Right lobe of liver (tissue), 4 donors: ENCODE results near the gene MAP7D2.

ENCODE experiments used
- POLR2A ChIP-seq: fragments of 450-650 bp; IDR thresholded peaks from one replicate; pipeline ENCODE4 v1.6.1; 2017; ENCODE audit warnings: antibody characterized with exemption, mild to moderate bottlenecking
- TF ChIP-seq, protein P1 (sequence below), 4 donors: fragments of 200-600 bp in 3 of 4; fragments of 450-650 bp in 1 of 4; IDR thresholded peaks; one replicate each; pipeline versions ENCODE4 v1.5.1 to v1.8.0; 2016 to 2022; ENCODE audit warnings: antibody characterized with exemption in 4 of 4, mild to moderate bottlenecking in 2 of 4
- donor health status: DM: no; HTN: no; CAD: no.
- donor health status: DM: no; HTN: no; CAD: no.
- donor health status: DM: no; HTN: yes; CAD: no.

DNA sequence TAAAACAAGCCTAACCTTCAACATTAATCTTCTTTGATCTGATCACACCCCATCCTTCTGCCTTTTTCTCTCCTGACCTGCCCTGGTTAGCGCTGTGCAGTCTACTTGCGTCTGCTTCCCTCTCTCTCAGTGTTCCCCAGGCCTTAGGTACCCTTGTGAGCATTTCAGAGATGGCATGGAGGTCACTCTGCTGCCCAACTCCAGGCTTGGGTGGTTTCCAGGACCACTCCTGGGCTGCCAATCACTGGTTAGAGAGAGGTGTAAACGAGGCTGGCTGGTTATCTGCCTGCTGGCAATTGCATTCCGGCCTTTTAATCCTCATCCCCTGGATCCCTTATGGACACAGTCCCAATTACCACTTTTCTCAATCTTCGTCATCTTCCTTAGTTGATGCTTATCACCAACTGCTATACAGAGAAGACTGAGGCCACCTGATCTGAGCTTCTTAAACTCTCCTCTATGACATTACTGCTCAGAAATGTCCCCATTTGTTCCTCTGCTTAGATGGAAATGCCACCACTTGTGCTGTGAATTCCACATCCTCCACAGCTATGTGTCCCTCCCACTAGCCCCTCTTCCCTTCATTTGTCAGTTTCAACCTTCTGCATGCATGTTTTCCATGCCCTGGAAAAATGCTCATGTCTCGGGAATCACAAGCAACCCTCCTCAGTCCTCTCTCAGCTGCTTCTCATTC is 96.9 kb downstream of the MAP7D2 start:
- TF ChIP-seq, protein P1, sequence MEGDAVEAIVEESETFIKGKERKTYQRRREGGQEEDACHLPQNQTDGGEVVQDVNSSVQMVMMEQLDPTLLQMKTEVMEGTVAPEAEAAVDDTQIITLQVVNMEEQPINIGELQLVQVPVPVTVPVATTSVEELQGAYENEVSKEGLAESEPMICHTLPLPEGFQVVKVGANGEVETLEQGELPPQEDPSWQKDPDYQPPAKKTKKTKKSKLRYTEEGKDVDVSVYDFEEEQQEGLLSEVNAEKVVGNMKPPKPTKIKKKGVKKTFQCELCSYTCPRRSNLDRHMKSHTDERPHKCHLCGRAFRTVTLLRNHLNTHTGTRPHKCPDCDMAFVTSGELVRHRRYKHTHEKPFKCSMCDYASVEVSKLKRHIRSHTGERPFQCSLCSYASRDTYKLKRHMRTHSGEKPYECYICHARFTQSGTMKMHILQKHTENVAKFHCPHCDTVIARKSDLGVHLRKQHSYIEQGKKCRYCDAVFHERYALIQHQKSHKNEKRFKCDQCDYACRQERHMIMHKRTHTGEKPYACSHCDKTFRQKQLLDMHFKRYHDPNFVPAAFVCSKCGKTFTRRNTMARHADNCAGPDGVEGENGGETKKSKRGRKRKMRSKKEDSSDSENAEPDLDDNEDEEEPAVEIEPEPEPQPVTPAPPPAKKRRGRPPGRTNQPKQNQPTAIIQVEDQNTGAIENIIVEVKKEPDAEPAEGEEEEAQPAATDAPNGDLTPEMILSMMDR (IDR thresholded peaks at IDR 0.05) = no peak
- no peak for TF ChIP-seq POLR2A
